Left colon (tissue), 2 donors: Measurements from ENCODE around the gene LRMDA. TPM values are rescaled to one million over a fixed set of nuclear protein-coding genes. Genes with fewer than 3 reads are reported as not detected.

ENCODE experiments used
- ATAC-seq: fragments of 200-7000 bp; cut with Tn5 transposase; one replicate; pipeline ENCODE4 v1.9.1; 2020; ENCODE audit warnings: mild to moderate bottlenecking, moderate library complexity
- DNase-seq, 2 donors: peaks; one replicate each; pipeline ENCODE4 v3.0.0-alpha.2; 2020
- intact Hi-C, 2 donors: fragments of 100-400 bp; cut with DNase I in 1 of 2; cut with micrococcal nuclease in 1 of 2; formaldehyde crosslinking; loops; one replicate each; pipeline versions ENCODE4 v1.11.2 to v1.14.0; 2022; cut with DNase I, micrococcal nuclease
- total RNA-seq, 2 donors: library from RNA; stranded (reverse); fragmentation: NEBNext Ultra II Directional; extraction: Animal tissue kit (Norgen Biotek cat#: 25700); gene quantifications; one replicate each; pipeline ENCODE4 v1.2.1, GENCODE V29; 2021
- donor health status: DM: no; HTN: no; CAD: no.
- donor health status: DM: yes; HTN: yes; CAD: no.

Gene LRMDA
- total RNA-seq, 2 donors from 2014 or later, result 8.1 to 10.6 TPM

GRCh38 chr10:75866731-75867130, 435.3 kb downstream of the LRMDA start:
- no peak for DNase-seq
- intact Hi-C loops, result no loop called here
- ATAC-seq, result no peak

- ATAC-seq (no peak), DNase-seq (no peak)
- intact Hi-C loops, result no loop called here
Observed at GRCh38 chr10:75868574-75868973, 437.1 kb downstream of the LRMDA start.

- ATAC-seq, result no peak
- intact Hi-C loops, result no loop called here
Observed at GRCh38 chr10:75870039-75870645, 438.7 kb downstream of the LRMDA start.

GRCh38 chr10:75875740-75876139, 444.3 kb downstream of the LRMDA start:
- ATAC-seq, result no peak
- no peak for DNase-seq
- intact Hi-C loops, result no loop called here

More at GRCh38 chr10:75870039-75870645, 438.7 kb downstream of the LRMDA start:
- DNase-seq, result no peak

GRCh38 chr10:75876710-75877109, 445.3 kb downstream of the LRMDA start:
- ATAC-seq (no peak), DNase-seq (no peak)
- intact Hi-C loops, result no loop called here

- no peak for ATAC-seq
- intact Hi-C loops, result no loop called here
Observed at GRCh38 chr10:75877877-75878276, 446.5 kb downstream of the LRMDA start.

GRCh38 chr10:75878586-75878985, 447.2 kb downstream of the LRMDA start:
- ATAC-seq (no peak), DNase-seq (no peak)
- intact Hi-C loops, result no loop called here

More at GRCh38 chr10:75877877-75878276, 446.5 kb downstream of the LRMDA start:
- DNase-seq, result no peak

- ATAC-seq, result no peak
- intact Hi-C loops, result no loop called here
- DNase-seq, result no peak
Observed at GRCh38 chr10:75880031-75880775, 448.8 kb downstream of the LRMDA start.

- intact Hi-C loops, result no loop called here
- DNase-seq (no peak), ATAC-seq (peak; percentile 40)
Observed at GRCh38 chr10:75883081-75884072, 452.0 kb downstream of the LRMDA start.

GRCh38 chr10:75884808-75885207, 453.4 kb downstream of the LRMDA start:
- intact Hi-C loops, result no loop called here
- no peak for DNase-seq
- ATAC-seq, result no peak

- intact Hi-C loops, result no loop called here
- DNase-seq (no peak), ATAC-seq (no peak)
Observed at GRCh38 chr10:75887369-75887768, 455.9 kb downstream of the LRMDA start.

- ATAC-seq (no peak), DNase-seq (no peak)
- intact Hi-C loops, result no loop called here
Observed at GRCh38 chr10:75887992-75888680, 456.7 kb downstream of the LRMDA start.

- intact Hi-C loops, result no loop called here
- no peak for DNase-seq
- no peak for ATAC-seq
Observed at GRCh38 chr10:75889051-75889450, 457.6 kb downstream of the LRMDA start.

- DNase-seq (no peak), ATAC-seq (no peak)
- intact Hi-C loops, result no loop called here
Observed at GRCh38 chr10:75894761-75895160, 463.3 kb downstream of the LRMDA start.

- intact Hi-C loops, result no loop called here
- DNase-seq (no peak), ATAC-seq (no peak)
Observed at GRCh38 chr10:75895259-75895658, 463.8 kb downstream of the LRMDA start.

- intact Hi-C loops, result no loop called here
- DNase-seq (no peak), ATAC-seq (no peak)
Observed at GRCh38 chr10:75899816-75900390, 468.5 kb downstream of the LRMDA start.

GRCh38 chr10:75902816-75903215, 471.4 kb downstream of the LRMDA start:
- intact Hi-C loops, result no loop called here
- no peak for DNase-seq
- ATAC-seq, result no peak

GRCh38 chr10:75904499-75905283, 473.3 kb downstream of the LRMDA start:
- intact Hi-C loops, result no loop called here
- no peak for DNase-seq
- ATAC-seq, result no peak
